Stimulated activated CD8-positive, alpha-beta memory T cell treated with anti-CD3 and anti-CD28 coated beads, Interleukin-4, amount 100 ng/mL, for 1 hour (primary cell): ENCODE data around the gene SBNO2.

Experiments
- DNase-seq, 2 donors: peaks; one replicate each; pipeline ENCODE4 v3.0.0-alpha.2; 2020; ENCODE audit warnings: low read depth in 2 of 2, low spot score in 1 of 2

The SBNO2 gene

DNA sequence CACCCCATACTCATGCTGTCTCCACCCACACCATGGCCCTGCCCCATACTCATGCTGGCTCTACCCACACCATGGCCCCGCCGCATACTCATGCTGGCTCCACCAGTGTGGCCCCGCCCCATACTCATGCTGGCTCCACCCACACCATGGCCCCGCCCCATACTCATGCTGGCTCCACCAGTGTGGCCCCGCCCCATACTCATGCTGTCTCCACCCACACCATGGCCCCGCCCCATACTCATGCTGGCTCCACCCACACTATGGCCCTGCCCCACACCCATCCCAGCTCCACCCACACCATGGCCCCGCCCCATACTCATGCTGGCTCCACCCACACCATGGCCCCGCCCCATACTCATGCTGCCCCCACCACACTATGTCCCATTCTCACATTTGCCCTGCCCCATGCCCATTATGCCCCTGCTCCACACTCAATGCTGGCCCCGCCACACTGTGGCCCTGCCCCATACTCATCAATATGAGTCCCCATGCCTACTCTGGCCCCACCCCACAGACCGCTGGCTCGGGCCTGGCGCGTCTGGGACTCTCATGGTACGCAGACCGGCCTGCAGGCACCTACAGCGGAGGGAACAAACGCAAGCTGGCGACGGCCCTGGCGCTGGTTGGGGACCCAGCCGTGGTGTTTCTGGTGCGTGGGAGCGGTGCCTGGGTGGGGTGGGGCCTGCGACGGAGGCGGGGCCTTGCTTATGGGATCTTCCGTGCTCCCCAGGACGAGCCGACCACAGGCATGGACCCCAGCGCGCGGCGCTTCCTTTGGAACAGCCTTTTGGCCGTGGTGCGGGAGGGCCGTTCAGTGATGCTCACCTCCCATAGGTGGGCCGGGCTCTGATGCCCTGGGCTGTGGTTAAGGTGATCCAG, 110.8 kb downstream of the SBNO2 start:
- no peak for DNase-seq

DNA sequence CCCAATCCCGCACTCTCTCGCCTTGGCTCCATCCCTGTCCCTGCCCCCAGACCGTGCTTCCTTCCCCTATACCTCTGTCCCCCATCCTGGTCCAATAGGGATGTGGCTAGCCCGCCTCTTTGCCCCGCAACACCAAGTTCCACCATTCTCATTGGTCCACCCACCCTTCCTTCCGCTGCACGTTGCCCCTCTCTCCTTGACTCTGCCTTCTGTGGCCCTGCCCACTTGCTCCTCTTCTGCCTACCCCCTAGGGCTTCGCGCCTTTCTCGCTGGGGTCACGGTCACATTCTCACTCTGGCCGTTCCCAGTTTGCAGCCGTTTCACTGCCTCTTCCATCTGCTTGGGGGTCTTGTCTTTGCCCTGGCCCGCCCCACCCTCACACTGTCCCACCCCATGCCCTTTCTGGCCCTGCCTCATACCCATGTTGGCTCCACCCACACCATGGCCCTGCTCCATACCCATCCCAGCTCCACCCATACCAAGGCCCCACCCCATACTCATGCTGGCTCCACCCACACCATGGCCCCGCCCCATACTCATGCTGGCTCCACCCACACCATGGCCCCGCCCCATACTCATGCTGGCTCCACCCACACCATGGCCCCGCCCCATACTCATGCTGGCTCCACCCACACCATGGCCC, 111.6 kb downstream of the SBNO2 start:
- DNase-seq = no peak

GRCh38 chr19:1061987-1062386, 112.1 kb downstream of the SBNO2 start:
- DNase-seq = no peak

DNA sequence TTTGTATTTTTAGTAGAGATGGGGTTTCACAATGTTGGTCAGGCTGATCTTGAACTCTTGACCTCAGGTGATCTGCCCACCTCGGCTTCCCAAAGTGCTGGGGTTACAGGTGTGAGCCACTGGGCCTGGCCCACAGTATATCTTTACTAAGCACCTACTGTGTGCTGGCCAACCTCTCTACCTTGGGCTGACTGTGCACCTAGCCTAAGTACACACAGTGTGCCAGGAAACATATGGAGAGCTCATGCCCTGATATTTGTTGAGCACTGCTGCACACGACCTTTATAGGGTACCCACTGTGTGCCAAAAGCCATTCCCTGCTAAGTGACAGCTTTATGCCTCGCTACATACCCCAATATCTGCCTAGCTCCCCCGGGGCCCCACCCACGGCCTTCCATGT, 113.4 kb downstream of the SBNO2 start:
- DNase-seq = no peak

- DNase-seq = no peak
Observed at GRCh38 chr19:1058112-1058511, 116.0 kb downstream of the SBNO2 start.
